Body of pancreas (tissue), 4 donors: Measurements from ENCODE around the gene RNF41. TPM values are rescaled to one million over a fixed set of nuclear protein-coding genes. Genes with fewer than 3 reads are reported as not detected.
A peak's percentile ranks its signal among the peaks of the same experiment; 100 is the strongest.
"Not testable (repeated sequence)": the region's sequence is repeated elsewhere in the genome, so short reads cannot be mapped to it uniquely, and the experiment has no call there.

Experiments used
- ATAC-seq: fragments of 150-250 bp; one replicate; pipeline ENCODE4 v1.9.1; 2016
- DNase-seq, 4 donors: peaks; one replicate each; pipeline ENCODE4 v3.0.0-alpha.2; 2019
- H3K27ac ChIP-seq, 4 donors: fragments of 200-600 bp; sonication (generic); 1 replicate in 3 of 4; 2 replicates in 1 of 4; pipeline versions ENCODE4 v1.5.1 to v1.6.1; 2016 to 2019; ENCODE audit warnings: mild to moderate bottlenecking in 1 of 4, mixed read lengths in 1 of 4, moderate library complexity in 1 of 4
- H3K27me3 ChIP-seq, 2 donors: fragments of 200-600 bp; sonication (generic); one replicate each; pipeline ENCODE4 v1.6.0; 2016; ENCODE audit warnings: mild to moderate bottlenecking in 1 of 2
- H3K36me3 ChIP-seq, 2 donors: fragments of 200-600 bp; sonication (generic); replicated peaks in 1 of 2; 2 replicates each; pipeline ENCODE4 v1.5.1; 2016; ENCODE audit warnings: low read depth in 2 of 2; ENCODE audit not compliant: insufficient read depth in 1 of 2
- H3K4me1 ChIP-seq: fragments of 200-600 bp; sonication (generic); one replicate; pipeline ENCODE4 v1.6.0; 2016
- H3K4me3 ChIP-seq, 2 donors: fragments of 200-600 bp; sonication (generic); 1 replicate in 1 of 2; 2 replicates in 1 of 2; pipeline ENCODE4 v1.5.1; 2016 to 2019
- H3K9me3 ChIP-seq, 3 donors: fragments of 200-600 bp; sonication (generic); 1 replicate in 2 of 3; 2 replicates in 1 of 3; pipeline ENCODE4 v1.5.1; 2016
- CTCF ChIP-seq, 7 experiments: fragments of 450-650 bp in 4 of 7; fragments of 200-600 bp in 3 of 7; sonication (generic) in 3 of 7; IDR thresholded peaks; one replicate each; pipeline ENCODE4 v1.5.1; 2016 to 2019; ENCODE audit warnings: antibody characterized with exemption in 7 of 7
- POLR2A ChIP-seq, 3 donors: fragments of 450-650 bp; IDR thresholded peaks; one replicate each; pipeline ENCODE4 v1.6.1; 2016; ENCODE audit warnings: antibody characterized with exemption in 3 of 3, mild to moderate bottlenecking in 2 of 3
- WGBS, 2 donors: methylation state at CpG; one replicate each; pipeline ENCODE4 v1.1.5; 2017; 5-methylcytosine and 5-hydroxymethylcytosine counted together
- intact Hi-C: fragments of 100-400 bp; cut with DNase I; formaldehyde crosslinking; loops from one replicate; pipeline ENCODE4 v1.15.1; 2023
- total RNA-seq, 2 donors: library from RNA; depleted of rRNA; stranded (reverse); fragments of >200 nt; gene quantifications; one replicate each; pipeline ENCODE4 v1.1.0, GENCODE V29; 2016

The RNF41 gene
- total RNA-seq, 2 donors from 2014 or later: 13.2 TPM

- H3K4me1 ChIP-seq: peaks cover 48% of the 10 kb centered on the region
- H3K27ac ChIP-seq: peak overlapping the region; percentile 94 to 100 (median 98)
- peak; percentile 71 for ATAC-seq
- WGBS, 2 donors: 4 to 5% methylated on average over 35 to 45 of the region's 45 CpGs
- intact Hi-C loops: no loop called here
- H3K36me3 ChIP-seq: peaks cover 8 to 10% of the 10 kb centered on the region in 2 donors
- peak overlapping the region; percentile 79 to 84 for H3K4me3 ChIP-seq
- no peaks in the 10 kb centered on the region for H3K9me3 ChIP-seq
- TF ChIP-seq POLR2A (IDR thresholded peaks at IDR 0.05): no peak
- TF ChIP-seq CTCF (IDR thresholded peaks at IDR 0.05): peak; percentile 43 to 91 (median 83)
- H3K27me3 ChIP-seq: no peaks in the 10 kb centered on the region
- DNase-seq: peak; percentile 77 to 87 (median 80)
These were observed 64.3 kb downstream of the RNF41 start for GRCh38 chr12:56157201-56158028.

GRCh38 chr12:56156464-56157200 lies 65.1 kb downstream of the RNF41 start:
- intact Hi-C loops, DNase-seq: not testable (repeated sequence)
- peaks cover 45% of the 10 kb centered on the region for H3K4me1 ChIP-seq

GRCh38 chr12:56155256-56155845 lies 66.4 kb downstream of the RNF41 start:
- TF ChIP-seq CTCF (IDR thresholded peaks at IDR 0.05) (no peak), POLR2A (IDR thresholded peaks at IDR 0.05) (no peak)
- Histone ChIP-seq H3K4me3 (no peak overlapping the region), H3K9me3 (no peaks in the 10 kb centered on the region), H3K36me3 (no peaks in the 10 kb centered on the region), H3K27ac (no peak overlapping the region), H3K4me1 (peaks cover 38% of the 10 kb centered on the region), H3K27me3 (no peaks in the 10 kb centered on the region)
- intact Hi-C loops: no loop called here
- ATAC-seq (no peak), DNase-seq (no peak)
- WGBS, 2 donors: 64 to 71% methylated on average over 11 of the region's 11 CpGs

More at GRCh38 chr12:56156464-56157200, 65.1 kb downstream of the RNF41 start:
- not testable (repeated sequence) for H3K4me3 ChIP-seq, H3K27me3 ChIP-seq, H3K9me3 ChIP-seq, ATAC-seq, H3K36me3 ChIP-seq
- H3K27ac ChIP-seq: peak overlapping the region; percentile 94 to 100 (median 98)
- 90 to 92% methylated on average over 21 of the region's 21 CpGs for WGBS, 2 donors

GRCh38 chr12:56154818-56155217 lies 66.9 kb downstream of the RNF41 start:
- TF ChIP-seq POLR2A (IDR thresholded peaks at IDR 0.05): no peak
- TF ChIP-seq CTCF (IDR thresholded peaks at IDR 0.05): no peak
- Histone ChIP-seq H3K4me3 (no peak overlapping the region), H3K27ac (no peak overlapping the region), H3K36me3 (no peaks in the 10 kb centered on the region), H3K4me1 (peaks cover 33% of the 10 kb centered on the region), H3K27me3 (no peaks in the 10 kb centered on the region), H3K9me3 (no peaks in the 10 kb centered on the region)
- ATAC-seq (no peak), DNase-seq (no peak)
- intact Hi-C loops: no loop called here
- WGBS, 2 donors: 80 to 85% methylated on average over 5 of the region's 5 CpGs

GRCh38 chr12:56154246-56154771 lies 67.4 kb downstream of the RNF41 start:
- Histone ChIP-seq H3K36me3 (no peaks in the 10 kb centered on the region), H3K9me3 (no peaks in the 10 kb centered on the region), H3K4me1 (peaks cover 28% of the 10 kb centered on the region), H3K27me3 (no peaks in the 10 kb centered on the region), H3K27ac (no peak overlapping the region), H3K4me3 (no peak overlapping the region)
- no peak for TF ChIP-seq CTCF (IDR thresholded peaks at IDR 0.05)
- no peak for TF ChIP-seq POLR2A (IDR thresholded peaks at IDR 0.05)
- WGBS, 2 donors: 91 to 92% methylated on average over 1 of the region's 1 CpG
- intact Hi-C loops: no loop called here
- no peak for ATAC-seq
- DNase-seq: no peak
